Activated CD4-positive, alpha-beta T cell treated with anti-CD3 and anti-CD28 coated beads, Interleukin-2, amount 10 ng/mL, durations not matched to agents 7 days and 5 days (primary cell): Measurements from ENCODE around the gene CHMP5. TPM values are rescaled to one million over a fixed set of nuclear protein-coding genes. Genes with fewer than 3 reads are reported as not detected.

Experiments
- CTCF ChIA-PET: fragments of 350-600 bp; sonication (Branson Sonifier 250); formaldehyde crosslinking; loops from one replicate; lab custom pipeline; 2021; ENCODE audit warnings: antibody characterized with exemption; lab: Charles Lee
- POLR2A ChIA-PET: fragments of 350-600 bp; sonication (Branson Sonifier 250); formaldehyde crosslinking; loops from one replicate; lab custom pipeline; 2021; ENCODE audit warnings: antibody characterized with exemption; lab: Charles Lee
- DNase-seq: peaks from one replicate; pipeline ENCODE4 v3.0.0-alpha.2; 2020
- H3K27ac Mint-ChIP-seq: one replicate; pipeline ENCODE4 v1.8.0; 2021; ENCODE audit warnings: mild to moderate bottlenecking, moderate library complexity, mixed read lengths
- H3K27me3 Mint-ChIP-seq: one replicate; pipeline ENCODE4 v1.8.0; 2021; ENCODE audit warnings: mixed read lengths
- H3K36me3 Mint-ChIP-seq: one replicate; pipeline ENCODE4 v1.8.0; 2021; ENCODE audit warnings: low read depth, mixed read lengths
- H3K4me1 Mint-ChIP-seq: one replicate; pipeline ENCODE4 v1.8.0; 2021; ENCODE audit warnings: mixed read lengths
- H3K4me3 Mint-ChIP-seq: one replicate; pipeline ENCODE4 v1.8.0; 2021; ENCODE audit warnings: mild to moderate bottlenecking, moderate library complexity, mixed read lengths
- H3K9me3 Mint-ChIP-seq: one replicate; pipeline ENCODE4 v1.8.0; 2021; ENCODE audit warnings: mixed read lengths
- total RNA-seq, 2 experiments: library from RNA; stranded (reverse); gene quantifications; one replicate each; pipeline ENCODE4 v1.2.3, GENCODE V29; 2021

Gene CHMP5
- 100 to 1,000 TPM in 1 of 2 experiments, 10 to 100 TPM in 1; 91.0 to 100 TPM for total RNA-seq

DNA sequence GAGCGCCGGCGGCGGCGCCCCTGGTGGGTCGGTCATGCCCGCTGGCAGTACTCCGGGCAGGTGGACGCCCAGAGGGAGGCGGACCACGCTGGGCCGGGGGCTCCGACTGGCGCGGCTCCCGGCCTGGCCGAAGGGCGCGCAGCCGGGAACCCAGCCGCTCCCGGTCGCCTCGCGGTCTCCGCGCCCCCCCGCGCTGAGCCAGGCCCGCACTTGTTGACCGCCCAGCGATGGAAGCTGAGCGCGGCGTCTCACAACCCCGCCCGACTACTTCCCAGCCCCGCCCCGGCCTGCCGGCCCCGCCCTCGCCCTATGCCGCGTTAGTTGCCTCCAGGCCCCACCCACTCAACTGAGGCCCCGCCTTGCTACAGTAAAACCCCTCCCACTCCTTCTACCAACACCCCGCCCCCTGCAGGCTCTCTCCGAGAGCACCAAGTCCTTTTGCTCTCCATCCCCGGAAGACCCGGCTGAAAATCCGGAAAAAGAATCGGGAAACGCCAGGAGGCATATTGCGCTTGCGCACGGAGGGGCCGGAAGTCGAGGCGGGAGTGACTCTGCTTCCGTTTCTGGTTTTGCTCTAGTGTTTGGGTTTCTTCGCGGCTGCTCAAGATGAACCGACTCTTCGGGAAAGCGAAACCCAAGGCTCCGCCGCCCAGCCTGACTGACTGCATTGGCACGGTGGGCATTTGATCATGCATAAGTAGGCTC, at the start of gene CHMP5, which contains the start of gene BAG1:
TSS of gene CHMP5 (plus strand) at position 577 of the 705 bp plus-strand sequence. CDS start at position 607, 30 bp downstream.
TSS of gene BAG1 (minus strand) at position 236 of the 705 bp plus-strand sequence.
- CTCF ChIA-PET: interaction anchor here (0.7 to 1.7 kb wide), 5 partner anchors 10 to 240 kb away, joined by 3 to 4 read pairs (median 4); partner anchors contain the start of gene DNAJA1

DNA sequence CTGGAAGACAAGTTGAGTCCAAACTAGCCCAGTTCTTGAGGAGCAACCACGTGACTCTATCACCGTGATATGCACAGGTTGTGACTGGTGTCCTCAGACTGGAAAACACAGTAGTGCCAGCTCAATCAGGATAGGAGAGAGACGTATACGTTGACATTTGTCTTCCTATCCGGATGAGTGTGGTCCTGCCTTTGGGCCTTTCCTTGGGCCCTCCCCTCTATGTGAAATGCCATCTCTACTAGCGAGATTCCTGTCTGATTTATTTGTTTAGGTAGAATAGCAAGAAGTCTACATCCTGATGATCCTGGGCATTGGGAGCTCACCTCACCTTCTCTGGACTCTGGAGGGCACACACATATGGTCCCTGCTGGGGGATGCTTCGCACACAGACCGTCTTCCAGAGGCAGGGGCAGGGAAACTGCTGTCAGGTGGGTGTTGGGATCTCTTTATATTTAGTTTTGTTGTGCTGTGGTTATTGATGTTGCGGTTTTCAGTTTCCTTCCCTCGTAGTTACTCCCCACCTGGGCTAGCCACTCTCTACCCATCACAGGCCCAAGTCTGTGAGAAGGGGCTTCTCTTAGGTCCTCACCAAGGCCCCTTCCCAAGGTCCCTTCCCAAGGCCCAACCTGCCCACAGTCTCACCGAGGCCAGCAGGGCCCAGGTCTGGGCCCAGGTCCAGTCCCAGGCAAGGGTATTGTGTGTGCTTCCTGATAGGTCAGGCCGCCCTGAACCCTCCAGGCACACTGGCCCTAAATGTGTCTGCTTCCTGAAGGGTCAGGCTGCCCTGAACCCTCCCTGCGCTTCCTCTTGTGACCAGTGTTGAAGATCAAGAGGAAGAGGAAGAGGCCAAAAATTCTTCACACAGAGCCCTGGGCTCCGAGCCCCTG, 43.9 kb upstream of the CHMP5 start:
- POLR2A ChIA-PET: no interaction called here
- CTCF ChIA-PET: interaction anchor here (0.6 to 1.0 kb wide), 2 partner anchors 12 to 242 kb away, joined by 3 to 5 read pairs; no protein-coding TSS in a partner anchor
- no peaks in the 10 kb centered on the region for H3K27me3 Mint-ChIP-seq
- no peak for DNase-seq
- no peaks in the 10 kb centered on the region for H3K36me3 Mint-ChIP-seq
- H3K4me3 Mint-ChIP-seq: no peak overlapping the region
- H3K27ac Mint-ChIP-seq: peak overlapping the region; percentile 83
- H3K4me1 Mint-ChIP-seq: peaks cover 29% of the 10 kb centered on the region
- H3K9me3 Mint-ChIP-seq: no peaks in the 10 kb centered on the region

More for the DNA sequence above, at the start of gene CHMP5, which contains the start of gene BAG1:
- POLR2A ChIA-PET: no interaction called here
- H3K9me3 Mint-ChIP-seq: no peaks in the 10 kb centered on the region
- DNase-seq: peak; percentile 100
- no peaks in the 10 kb centered on the region for H3K27me3 Mint-ChIP-seq
- peaks cover 66% of the 10 kb centered on the region for H3K36me3 Mint-ChIP-seq
- peak within 1 kb of the TSS; percentile 95 for H3K27ac Mint-ChIP-seq
- H3K4me1 Mint-ChIP-seq: peaks cover 53% of the 10 kb centered on the region
- H3K4me3 Mint-ChIP-seq: peak within 1 kb of the TSS; percentile 83

DNA sequence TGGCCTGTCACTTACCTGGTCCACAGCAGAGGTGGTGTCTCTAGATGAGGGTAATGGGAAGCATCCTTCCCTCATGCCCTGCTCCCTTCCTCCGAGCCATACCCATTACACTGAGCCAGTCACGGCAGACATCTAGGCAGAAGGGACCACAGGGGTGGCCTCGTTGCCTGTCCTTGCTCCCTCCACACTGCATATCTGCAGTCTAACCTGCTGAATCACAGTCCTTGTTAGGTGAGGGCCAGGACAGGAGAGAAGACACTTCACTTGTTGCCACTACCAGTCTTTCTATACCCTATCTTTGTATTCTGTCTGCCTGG, 43.3 kb upstream of the CHMP5 start:
- POLR2A ChIA-PET: no interaction called here
- CTCF ChIA-PET: no interaction called here
- H3K4me3 Mint-ChIP-seq: no peak overlapping the region
- no peaks in the 10 kb centered on the region for H3K36me3 Mint-ChIP-seq
- DNase-seq: no peak
- H3K27me3 Mint-ChIP-seq: no peaks in the 10 kb centered on the region
- H3K27ac Mint-ChIP-seq: peak overlapping the region; percentile 69
- no peaks in the 10 kb centered on the region for H3K9me3 Mint-ChIP-seq
- H3K4me1 Mint-ChIP-seq: peaks cover 31% of the 10 kb centered on the region

DNA sequence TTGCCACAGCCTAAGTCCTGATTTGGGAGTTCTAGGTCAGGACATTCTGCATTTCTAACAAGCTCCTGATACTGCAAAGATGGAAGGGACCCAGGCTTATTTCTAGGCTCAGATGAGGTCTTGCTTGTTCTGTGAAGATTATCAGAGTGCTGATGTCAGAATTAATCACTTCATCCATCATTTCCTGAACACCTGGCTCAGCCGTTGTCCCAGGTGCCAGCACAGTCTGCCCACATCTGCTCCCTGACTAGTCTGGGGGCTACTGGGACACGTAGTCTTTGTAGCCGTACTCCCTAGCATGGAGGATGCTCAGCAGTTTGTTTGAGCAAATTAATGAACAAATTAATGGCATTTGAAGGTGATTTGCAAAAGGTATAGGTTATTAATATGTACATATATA, 42.8 kb upstream of the CHMP5 start:
- Mint-ChIP-seq H3K36me3 (no peaks in the 10 kb centered on the region), H3K27ac (no peak overlapping the region), H3K9me3 (no peaks in the 10 kb centered on the region), H3K27me3 (no peaks in the 10 kb centered on the region), H3K4me1 (peaks cover 35% of the 10 kb centered on the region), H3K4me3 (no peak overlapping the region)
- ChIA-PET POLR2A (no interaction called here), CTCF (no interaction called here)
- DNase-seq: no peak

DNA sequence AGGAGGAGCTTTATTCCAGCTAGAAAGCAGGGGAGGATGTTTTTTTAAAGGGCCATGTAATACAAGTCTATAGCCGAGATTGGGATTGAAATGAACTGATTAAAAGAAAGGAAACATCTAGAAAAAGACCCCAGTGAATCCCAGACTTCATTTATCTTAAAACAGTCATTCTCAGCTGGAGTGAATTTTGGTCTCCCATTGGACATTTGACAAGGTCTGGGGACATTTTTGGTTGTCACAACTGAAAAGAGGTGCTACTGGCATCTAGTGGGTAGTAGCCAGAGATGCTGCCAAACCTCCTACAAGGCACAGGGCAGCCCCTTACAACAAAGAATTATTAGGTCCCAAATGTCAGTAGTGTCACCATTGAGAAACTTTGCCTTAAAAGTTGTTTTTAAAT, 41.2 kb upstream of the CHMP5 start:
- H3K27ac Mint-ChIP-seq: no peak overlapping the region
- no peaks in the 10 kb centered on the region for H3K36me3 Mint-ChIP-seq
- H3K27me3 Mint-ChIP-seq: no peaks in the 10 kb centered on the region
- POLR2A ChIA-PET: no interaction called here
- DNase-seq: no peak
- H3K4me1 Mint-ChIP-seq: peaks cover 36% of the 10 kb centered on the region
- CTCF ChIA-PET: no interaction called here
- no peaks in the 10 kb centered on the region for H3K9me3 Mint-ChIP-seq
- no peak overlapping the region for H3K4me3 Mint-ChIP-seq

DNA sequence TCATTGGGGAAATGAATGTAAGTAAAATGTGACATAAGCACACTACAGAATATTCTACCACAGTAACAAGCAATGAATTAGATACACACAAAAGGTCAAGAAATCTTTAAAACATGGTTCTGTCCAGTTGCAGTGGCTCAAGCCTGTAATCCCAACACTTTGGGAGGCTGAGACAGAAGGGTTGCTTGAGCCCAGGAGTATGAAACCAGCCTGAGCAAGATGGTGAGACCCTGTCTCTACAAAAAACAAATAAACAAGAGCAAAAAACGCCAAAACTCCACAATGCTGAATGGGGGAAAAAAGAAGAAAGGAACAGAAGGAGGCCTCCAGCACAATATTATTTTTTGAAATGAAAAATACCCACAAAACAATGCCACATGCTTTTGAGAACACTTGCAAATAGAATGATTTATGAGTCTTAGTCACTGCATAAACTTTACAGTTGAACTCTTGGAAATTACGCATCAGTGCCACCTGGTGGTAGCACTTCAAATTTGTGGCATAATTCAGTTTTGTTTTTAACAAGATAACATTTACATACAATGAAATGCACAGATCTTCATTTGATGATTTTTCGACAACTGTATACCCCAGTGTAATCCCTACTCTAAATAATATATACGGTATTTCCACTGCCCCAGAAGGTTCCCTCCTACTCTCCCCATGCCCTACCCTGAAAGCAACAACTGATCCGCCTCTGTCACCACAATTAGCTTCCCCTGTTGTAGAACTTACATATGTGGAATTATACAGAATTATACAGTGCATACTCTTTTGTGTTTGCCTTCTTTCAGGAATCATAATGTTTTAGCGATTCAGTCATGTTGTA, 39.3 kb upstream of the CHMP5 start:
- Mint-ChIP-seq H3K27me3 (no peaks in the 10 kb centered on the region), H3K4me1 (peaks cover 32% of the 10 kb centered on the region), H3K27ac (peak overlapping the region; percentile 82), H3K9me3 (no peaks in the 10 kb centered on the region), H3K4me3 (no peak overlapping the region), H3K36me3 (no peaks in the 10 kb centered on the region)
- POLR2A ChIA-PET: no interaction called here
- peak; percentile 84 for DNase-seq
- CTCF ChIA-PET: interaction anchor here (0.7 to 1.7 kb wide), 18 partner anchors 8 to 536 kb away, joined by 3 to 10 read pairs (median 4); partner anchors contain the start of genes BAG1, CHMP5 and SPINK4

DNA sequence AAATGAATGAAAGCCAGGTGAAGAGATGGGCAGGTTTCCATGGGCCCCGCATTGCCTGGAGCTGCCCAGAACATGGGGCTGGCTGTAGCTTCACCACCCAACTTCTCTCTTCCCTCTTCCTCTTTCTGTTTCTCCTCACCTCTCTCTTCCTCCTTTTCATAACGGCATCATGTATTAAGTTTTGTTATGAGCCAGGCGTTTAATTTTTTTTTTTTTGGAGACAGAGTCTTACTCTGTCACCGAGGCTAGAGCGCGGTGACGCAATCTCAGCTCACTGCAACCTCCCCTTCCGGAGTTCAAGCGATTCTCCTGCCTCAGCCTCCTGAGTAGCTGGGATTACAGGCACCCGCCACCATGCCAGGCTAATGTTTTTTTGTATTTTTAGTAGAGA, 37.8 kb upstream of the CHMP5 start:
- H3K27ac Mint-ChIP-seq: peak overlapping the region; percentile 42
- no peaks in the 10 kb centered on the region for H3K36me3 Mint-ChIP-seq
- no peak for DNase-seq
- no peak overlapping the region for H3K4me3 Mint-ChIP-seq
- H3K9me3 Mint-ChIP-seq: no peaks in the 10 kb centered on the region
- peaks cover 17% of the 10 kb centered on the region for H3K4me1 Mint-ChIP-seq
- POLR2A ChIA-PET: no interaction called here
- CTCF ChIA-PET: interaction anchor here (0.6 to 1.7 kb wide), 17 partner anchors 8 to 535 kb away, joined by 3 to 10 read pairs (median 4); partner anchors contain the start of genes DNAJA1 and NOL6
- no peaks in the 10 kb centered on the region for H3K27me3 Mint-ChIP-seq

DNA sequence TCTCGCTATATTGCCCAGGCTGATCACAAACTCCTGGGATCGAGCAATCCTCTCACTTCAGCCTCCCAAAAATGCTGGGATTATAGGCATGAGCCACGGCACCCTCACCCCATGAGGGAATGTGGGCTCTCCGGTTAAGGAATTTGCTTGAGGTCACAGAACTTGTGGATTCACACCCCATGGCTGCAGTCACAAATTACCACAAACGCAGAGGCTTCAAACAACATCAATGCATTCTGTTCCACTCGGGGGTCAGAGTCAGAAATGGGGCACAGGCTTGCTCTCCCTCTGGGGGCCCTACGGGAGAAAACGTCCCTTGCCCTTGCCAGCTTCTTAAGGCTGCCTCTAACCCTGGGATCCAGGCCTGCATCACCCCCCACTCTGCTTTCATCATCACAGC, 37.1 kb upstream of the CHMP5 start:
- peaks cover 16% of the 10 kb centered on the region for H3K4me1 Mint-ChIP-seq
- no peak for DNase-seq
- ChIA-PET CTCF (no interaction called here), POLR2A (no interaction called here)
- H3K27ac Mint-ChIP-seq: no peak overlapping the region
- H3K27me3 Mint-ChIP-seq: no peaks in the 10 kb centered on the region
- no peaks in the 10 kb centered on the region for H3K36me3 Mint-ChIP-seq
- no peaks in the 10 kb centered on the region for H3K9me3 Mint-ChIP-seq
- H3K4me3 Mint-ChIP-seq: no peak overlapping the region

DNA sequence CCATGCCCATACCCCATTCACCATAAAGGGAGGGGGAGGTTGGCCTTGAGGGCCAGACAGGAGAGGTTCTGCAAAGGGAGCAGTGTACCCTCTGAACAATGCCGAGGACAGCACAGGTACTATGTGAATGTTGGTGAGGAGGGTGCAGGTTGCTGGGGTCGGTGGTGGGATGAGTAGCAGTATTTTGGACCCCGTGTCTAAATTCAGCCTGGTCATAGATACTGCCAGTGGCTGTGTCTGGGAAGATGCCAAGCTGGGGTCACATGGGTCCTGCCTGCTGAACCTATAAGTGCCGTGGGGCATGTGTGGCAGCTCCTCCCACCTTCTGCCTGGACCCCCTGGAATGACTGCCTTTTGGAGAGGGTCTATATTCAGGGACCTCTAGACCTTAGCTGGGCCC, 36.2 kb upstream of the CHMP5 start:
- H3K27me3 Mint-ChIP-seq: no peaks in the 10 kb centered on the region
- no peak for DNase-seq
- no peak overlapping the region for H3K4me3 Mint-ChIP-seq
- ChIA-PET CTCF (interaction anchor here (0.6 kb wide), 1 partner anchor 752 kb away, joined by 3 read pairs; no protein-coding TSS in a partner anchor), POLR2A (no interaction called here)
- H3K9me3 Mint-ChIP-seq: no peaks in the 10 kb centered on the region
- H3K27ac Mint-ChIP-seq: no peak overlapping the region
- no peaks in the 10 kb centered on the region for H3K36me3 Mint-ChIP-seq
- peaks cover 16% of the 10 kb centered on the region for H3K4me1 Mint-ChIP-seq

DNA sequence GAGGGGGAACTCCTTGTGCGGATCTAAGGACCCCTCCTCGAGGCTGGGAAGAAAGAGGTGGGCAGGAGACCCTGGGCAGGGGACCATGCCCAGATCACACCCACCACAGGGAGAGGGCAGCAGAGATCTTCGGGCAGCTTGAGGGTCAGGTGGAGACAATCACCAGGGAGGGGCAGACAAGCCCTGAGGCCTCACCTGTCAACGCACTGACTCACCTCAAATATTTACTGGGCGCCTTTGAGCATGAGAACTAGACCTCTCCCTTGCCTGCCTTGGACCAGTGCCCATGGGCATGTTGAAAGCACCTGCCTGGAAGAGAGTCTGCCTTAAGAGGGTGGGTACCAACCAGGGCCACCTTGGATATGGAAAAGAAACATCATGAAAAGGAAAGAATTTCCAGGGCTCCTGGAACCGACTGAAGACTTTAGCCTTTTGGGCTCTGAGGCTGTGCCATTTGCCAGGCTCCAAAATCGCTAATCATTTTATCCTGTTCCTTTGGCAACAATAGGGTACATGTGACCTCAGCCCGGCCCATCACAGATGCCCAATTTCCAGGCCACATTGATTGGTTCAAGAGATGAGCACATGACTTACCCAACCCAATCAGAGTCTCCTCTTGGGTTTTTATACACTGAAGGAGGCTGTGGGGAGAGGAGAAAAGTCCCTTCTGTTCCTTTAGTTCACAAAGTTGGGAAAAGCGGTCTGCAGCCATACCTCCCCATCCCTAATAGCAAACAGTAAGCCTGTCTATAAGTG, 35.3 kb upstream of the CHMP5 start:
- no peaks in the 10 kb centered on the region for H3K36me3 Mint-ChIP-seq
- ChIA-PET CTCF (no interaction called here), POLR2A (no interaction called here)
- peak overlapping the region; percentile 20 for H3K27ac Mint-ChIP-seq
- no peak overlapping the region for H3K4me3 Mint-ChIP-seq
- H3K9me3 Mint-ChIP-seq: no peaks in the 10 kb centered on the region
- peaks cover 16% of the 10 kb centered on the region for H3K4me1 Mint-ChIP-seq
- peaks cover 2% of the 10 kb centered on the region for H3K27me3 Mint-ChIP-seq
- no peak for DNase-seq

DNA sequence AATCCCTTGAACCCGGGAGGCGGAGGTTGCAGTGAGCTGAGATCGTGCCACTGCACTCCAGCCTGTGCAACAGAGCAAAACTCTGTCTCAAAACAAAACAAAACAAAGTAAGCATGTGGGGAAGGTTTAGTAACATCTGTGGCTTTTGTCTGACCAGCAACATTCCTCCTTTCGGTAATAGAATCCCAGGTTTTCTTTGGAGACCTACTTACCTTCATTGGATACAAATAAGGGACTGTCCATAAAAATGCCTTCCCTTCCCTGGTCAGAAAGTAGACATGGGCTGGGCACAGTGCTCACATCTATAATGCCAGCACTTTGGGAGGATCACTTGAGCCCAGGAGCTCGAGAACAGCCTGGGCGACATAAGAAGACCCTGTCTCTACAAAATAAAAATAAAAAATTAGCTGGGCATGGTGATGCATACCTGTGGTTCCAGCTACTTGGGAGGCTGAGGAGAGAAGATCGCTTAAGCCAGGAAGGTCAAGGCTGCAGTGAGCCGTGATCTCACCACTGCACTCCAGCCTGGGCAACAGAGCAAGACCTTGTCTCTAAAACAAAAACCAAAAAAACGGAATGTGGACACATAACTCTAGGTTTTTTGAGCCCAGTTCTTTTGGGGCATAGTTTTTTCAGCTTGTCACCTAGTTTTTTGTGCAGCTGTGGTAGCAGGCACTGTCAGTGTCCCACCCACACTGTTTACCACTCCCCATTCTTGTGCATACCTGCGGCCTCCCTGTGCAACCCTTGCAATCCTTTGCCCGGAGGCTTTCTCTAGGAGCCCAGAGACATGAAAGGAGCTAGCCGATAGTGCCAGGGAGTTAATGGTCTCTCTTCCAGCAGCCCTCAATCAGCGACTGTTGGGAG, 33.9 kb upstream of the CHMP5 start:
- Mint-ChIP-seq H3K4me1 (peaks cover 6% of the 10 kb centered on the region), H3K36me3 (no peaks in the 10 kb centered on the region), H3K27ac (no peak overlapping the region), H3K4me3 (no peak overlapping the region), H3K27me3 (peaks cover 2% of the 10 kb centered on the region), H3K9me3 (no peaks in the 10 kb centered on the region)
- CTCF ChIA-PET: no interaction called here
- POLR2A ChIA-PET: no interaction called here
- no peak for DNase-seq
